NCI-H748 (cell line): ENCODE measurements around the gene SIRT6.
"Not testable (repeated sequence)": the region's sequence is repeated elsewhere in the genome, so short reads cannot be mapped to it uniquely, and the experiment has no call there.

ENCODE experiments used
- DNase-seq: peaks from one replicate; lab custom pipeline; 2025; ENCODE audit not compliant: unreplicated experiment; lab: John Stamatoyannopoulos, UW

Gene SIRT6

DNA sequence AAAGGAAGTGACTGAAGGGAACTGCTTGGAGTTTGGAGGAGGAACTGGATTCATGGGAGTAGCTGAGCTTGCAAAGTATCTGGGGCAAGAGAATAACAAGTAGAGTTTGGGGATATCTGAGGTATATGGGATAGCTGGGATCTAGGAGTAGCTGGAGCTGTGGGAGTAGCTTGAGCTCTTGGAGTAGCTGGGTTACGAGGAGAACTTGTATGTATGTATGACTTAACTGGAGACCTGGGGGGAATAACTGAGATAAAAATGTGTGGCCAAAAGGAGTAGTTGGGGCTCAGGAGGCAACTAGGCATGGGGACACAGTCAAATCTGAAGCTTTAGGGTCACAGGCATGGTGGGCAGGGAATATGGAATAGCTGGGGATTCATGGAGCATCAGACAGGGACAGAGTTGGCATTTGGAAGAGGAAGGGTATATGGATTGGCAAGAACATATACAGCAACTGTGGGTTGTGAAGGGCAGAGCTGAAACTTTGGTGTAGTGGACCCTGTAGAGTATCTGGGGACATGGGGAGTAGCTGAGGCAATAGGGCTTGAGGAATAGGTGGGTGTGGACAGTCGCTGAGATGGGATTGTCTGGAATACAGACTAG lies 18.7 kb upstream of the SIRT6 start:
- no peak for DNase-seq

DNA sequence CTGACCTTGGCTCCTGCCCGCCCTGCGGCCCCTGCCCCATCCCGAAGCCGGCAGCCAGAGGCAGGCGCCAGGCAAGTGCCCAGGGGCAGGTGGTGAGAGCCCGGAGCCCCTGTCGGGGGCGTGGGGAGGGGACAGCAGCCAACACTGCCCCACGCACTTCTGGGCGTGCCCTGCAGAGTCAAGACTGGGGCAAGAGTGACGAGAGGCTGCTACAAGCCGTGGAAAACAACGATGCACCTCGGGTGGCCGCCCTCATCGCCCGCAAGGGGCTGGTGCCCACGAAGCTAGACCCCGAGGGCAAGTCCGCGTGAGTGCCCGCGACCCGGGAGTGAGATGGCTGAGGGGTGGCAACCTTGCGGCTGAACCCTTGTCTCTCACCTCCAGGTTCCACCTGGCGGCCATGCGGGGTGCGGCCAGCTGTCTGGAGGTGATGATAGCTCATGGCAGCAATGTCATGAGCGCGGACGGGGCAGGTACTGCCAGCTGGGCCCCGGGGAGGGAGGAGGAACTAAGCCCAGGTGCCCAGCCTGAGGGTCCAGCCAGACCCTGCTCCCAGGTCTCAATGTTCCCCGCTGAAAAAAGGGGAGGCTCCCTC lies 17.4 kb upstream of the SIRT6 start:
- peak; percentile 37 for DNase-seq

DNA sequence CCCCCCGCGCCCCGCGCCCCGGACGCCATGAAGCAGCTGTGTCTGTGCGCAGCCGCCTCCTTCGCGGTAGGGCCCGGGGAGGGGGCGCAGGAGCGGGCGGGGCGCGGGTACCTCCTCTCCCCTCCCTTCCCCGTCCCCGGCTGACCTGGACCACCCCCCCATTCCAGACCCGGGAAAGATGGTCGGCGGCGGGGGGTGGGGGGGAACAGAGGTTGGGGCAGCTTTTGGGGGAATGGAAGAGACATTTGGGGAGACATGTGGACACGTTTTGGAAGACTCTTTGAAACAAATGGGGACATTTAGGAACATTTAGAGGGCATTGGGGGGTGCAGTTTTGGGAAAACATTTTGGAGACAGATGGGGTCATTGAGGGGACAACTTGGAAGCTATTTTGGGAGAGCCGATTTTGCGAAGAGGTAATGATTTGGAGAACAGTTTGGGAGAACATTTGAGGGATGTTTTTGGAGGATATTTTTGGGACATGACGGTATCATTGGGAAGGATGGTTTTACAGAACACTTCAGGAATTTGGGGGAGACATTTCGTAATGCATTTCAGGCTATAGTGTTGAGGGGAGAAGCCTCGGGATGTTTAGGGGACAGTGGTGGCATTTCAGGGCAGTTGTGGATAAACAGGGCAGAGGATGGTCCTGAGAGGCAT lies 16.2 kb upstream of the SIRT6 start:
- no peak for DNase-seq

DNA sequence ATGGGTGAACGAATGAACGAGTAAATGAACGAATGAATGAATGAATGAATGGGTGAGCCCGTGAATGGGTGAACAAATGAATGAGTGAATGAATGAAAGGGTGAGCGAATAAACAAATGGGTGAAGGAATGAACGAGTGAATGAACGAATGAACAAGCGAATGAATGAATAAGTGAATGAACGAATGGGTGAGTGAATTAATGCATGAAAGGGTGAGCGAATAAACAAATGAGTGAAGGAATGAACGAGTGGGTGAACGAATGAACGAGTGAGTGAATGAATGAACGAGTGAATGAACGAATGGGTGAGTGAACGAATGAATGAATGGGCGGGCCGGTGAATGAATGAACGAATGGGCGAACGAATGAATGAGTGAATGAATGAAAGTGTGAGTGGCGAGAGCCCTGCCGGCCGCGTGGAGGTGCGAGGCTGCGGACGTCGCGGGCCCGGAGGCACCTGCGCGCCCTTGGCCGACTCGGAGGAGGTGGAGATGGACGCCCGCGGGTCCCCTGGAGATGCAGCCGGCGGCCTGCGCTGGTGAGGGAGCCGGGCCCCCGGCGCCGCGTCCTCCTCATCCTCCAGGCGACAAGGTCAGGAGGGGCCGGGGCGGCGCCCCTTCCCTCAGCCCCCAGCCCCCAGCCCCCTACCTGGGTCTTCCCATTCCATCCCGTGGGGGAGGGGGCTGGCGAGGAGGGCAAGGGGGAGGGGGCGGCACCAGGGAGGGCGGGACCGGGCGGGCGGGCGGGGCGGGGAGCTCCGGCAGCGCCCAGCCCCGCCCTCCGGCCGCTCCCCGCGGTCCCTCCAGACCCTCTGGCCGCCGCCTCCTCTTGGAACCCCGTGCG lies 15.5 kb upstream of the SIRT6 start:
- DNase-seq, result peak; percentile 63

DNA sequence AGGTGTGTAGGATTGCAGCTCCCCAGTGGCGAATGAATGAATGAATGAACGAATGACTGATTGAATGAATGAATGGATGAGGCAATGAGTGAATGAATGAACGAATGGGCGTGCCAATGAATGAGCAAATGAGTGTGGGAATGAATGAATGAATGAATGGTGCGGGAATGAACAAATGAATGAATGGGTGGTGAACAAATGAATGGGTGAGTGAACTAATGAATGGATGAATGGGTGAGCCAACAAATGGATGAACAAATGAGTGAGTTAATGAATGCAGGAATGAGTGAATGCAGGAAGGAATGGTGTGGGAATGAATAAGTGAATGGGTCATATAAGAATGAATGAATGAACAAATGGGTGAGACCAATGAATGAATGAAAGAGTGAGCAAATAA lies 14.9 kb upstream of the SIRT6 start:
- DNase-seq, result no peak

DNA sequence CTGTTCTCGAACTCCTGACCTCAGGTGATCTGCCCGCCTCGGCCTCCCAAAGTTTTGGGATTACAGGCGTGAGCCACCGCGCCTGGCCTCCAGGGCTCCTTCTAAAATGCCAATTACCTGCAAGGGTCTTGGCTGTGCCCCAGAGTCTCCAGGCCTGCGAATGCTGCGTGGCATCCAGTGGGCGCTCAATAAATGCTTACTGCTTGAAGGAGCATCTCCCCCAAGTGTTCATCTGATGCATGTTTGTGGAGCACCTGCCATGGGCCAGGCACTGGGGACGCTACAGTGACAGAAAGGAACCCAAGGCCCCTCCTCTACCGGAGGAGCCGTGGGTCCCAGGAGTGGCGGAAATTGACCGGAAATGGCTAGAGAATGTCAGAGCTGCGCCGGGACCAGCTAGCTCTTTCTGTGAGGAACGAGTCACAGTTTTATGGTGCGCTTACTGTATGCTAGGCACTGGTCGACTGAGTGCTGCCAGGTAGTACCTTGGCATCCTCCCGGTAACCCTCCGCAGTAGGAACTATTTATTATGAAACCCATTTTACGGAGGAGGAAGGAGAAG lies 14.3 kb upstream of the SIRT6 start:
- DNase-seq, result no peak

DNA sequence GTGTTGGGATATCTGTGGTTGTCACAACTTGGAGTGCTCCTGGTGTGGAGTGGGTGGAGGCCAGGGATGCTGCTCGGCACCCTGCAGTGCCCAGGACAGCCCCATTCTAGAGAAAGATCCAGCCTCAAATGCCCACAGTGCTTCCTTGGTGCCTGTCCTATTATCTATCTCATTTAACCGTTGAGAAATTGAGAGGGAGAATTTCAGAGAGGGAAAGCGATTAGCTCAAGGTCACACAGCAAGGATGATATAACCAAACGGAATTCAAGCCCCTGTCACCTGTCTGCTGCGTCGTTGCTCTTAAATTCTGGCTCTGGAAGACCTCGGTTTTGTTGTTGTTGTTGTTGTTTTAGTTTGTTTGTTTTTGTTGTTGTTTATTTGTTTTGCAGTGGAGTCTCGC lies 13.6 kb upstream of the SIRT6 start:
- DNase-seq, result no peak

DNA sequence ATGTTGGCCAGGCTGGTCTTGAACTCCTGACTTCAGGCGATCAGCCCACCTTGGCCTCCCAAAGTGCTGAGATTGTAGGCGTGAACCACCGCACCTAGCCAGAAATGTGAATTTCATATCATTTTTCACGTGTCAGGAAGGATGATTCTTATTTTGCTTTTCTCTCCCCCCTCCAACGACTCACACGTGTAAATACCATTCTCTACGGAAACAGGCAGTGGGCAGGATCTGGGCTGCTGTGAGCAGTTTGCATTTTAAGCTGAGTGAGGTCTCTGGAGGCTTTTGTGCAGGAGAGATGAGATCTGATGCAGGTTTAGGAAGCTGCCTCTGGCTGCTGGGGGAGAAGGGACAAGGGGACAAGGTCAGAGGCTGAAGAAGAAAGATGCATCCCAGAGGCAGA lies 12.0 kb upstream of the SIRT6 start:
- DNase-seq, result no peak

DNA sequence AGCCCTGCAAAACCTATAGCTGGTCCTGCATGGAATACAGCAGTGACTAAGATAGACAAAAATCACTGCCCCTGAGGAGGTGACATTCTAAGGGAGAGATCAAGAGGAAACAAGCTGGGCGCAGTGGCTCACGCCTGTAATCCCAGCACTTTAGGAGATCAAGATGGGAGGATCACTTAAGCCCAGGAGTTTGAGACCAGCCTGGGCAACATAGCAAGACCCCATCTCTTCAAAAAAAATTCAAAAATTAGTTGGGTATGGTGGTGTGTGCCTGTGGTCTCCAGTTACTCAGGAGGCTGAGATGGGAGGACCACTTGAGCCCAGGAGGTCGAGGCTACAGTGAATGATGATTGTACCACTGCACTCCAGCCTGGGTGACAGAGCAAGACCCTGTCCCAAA lies 10.2 kb upstream of the SIRT6 start:
- DNase-seq, result not testable (repeated sequence)

DNA sequence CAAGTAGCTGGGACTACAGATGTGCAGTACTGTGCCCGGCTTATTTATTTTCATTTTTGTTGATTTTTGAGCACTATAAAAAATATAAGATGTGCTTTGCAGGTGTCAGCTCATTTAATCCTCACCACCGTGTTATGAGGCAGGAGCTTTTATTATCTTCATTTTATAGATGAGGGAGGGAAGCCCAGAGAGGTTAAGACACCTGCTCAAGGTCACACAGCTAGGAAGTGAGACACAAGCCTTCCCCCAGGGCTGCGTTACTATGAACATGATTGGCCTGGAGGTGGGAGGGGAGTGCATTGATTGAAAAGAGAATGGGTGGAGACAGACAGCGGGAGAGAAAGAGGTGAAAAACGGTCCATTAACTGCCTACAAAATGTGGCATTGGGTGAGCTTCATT lies 7.3 kb upstream of the SIRT6 start:
- DNase-seq, result no peak

DNA sequence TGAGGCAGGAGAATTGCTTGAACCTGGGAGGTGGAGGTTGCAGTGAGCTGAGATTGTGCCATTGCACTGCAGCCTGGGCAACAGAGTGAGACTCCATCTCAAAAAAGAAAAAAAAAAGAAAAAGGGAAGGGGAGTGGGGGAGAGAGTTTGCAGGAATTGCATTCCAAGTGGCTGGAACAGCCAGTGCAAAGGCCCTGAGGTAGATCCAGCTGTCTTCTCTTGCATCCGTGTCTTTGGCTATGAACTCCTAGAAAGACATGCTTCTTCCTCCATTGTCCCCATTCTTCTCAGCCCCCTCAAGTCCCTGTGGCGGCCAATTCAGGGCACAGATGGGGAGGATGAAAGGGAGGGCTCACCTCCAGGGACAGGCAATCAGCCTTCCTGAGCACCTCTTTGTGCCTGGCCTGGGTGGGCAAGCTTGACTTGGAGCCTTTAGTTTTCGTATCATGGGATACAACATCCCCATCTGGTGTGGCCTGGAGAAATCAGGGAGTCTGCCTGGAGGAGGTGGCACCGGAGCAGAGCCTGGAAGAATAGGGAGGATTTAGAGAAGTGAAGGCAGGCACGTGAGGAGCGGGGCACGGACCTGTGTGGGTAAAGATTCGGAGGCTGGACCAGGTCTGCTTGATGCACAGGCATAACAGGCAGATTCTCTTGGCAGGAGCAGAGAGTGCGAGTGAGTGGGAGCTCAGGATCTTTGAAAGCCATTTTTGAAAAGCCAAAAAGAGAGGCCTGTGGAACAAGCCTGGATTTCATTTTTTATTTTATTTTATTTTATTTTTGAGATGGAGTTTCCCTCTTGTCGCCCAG lies 5.2 kb upstream of the SIRT6 start:
- DNase-seq, result no peak

DNA sequence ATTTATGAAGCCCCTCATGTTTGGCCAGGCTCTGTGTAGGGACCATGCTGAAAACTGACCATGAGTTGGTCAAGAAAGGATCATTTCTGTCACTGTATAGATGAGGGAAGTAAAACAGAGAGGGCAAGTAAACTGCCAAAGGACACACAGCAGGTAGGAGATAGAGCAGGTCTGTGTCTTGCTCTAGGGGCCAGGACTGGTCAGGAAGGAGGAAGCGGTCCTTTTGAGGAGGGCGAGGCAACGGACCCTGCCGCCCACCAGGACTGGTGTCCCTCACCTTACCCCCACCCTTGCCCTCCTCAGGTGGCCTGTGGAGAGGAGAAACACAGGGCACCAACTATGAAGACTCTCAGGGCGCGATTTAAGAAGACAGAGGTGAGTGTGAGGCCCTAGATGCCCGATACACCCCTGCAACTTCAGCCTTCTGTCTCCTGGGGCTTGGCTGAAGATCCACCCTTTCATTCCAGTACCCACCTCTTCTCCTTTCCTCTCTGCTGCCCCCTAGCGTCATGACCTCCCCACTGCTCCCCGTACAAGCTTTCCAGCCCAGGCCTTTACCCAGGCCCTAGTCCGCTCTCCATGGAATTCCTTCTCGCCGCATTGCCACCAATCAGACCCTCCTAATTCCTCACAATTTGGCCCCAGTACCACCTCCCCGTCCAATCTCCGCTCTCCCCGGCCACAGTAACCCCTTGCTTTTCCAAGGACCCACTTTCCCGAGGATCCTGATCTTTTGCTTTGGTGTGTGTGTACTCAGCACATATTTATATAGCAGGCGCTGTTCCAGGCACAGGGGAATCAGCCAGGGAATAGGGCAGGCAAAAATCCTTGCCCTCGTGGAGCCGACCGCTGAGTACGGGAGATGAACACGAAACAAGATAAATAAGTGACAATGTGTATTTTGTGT lies 4.0 kb upstream of the SIRT6 start:
- DNase-seq, result peak; percentile 60

DNA sequence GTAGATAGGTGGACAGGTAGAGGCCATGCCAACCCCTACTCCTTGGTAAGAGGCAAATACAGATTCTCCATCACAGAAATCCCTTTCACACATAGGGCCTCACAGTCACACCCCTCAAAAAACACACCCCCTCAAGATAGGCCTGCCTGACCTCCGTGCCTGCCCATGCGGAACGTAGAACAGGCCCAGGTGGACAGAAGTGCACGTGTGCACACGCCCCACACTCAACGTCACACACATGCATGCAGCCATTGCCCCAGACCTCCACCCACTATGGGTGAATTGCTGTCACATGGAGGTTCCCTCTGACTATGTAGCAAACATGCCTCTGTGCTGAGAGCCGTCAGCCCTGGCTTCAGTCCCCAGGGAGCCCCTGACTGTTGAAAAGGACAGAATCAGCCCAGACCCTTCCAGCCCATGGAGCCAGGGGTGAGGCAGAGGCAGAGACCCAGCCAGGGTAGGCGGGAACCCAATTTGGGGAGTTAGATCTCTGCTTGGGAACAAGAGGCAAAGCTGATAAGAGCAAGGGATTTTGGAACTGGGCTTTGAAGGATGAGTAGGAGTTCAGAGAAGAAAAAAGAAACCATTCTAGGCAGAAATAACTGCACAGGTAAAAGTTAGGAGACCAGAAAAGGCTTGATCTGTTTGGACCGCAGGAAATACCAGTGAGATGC lies 3.2 kb upstream of the SIRT6 start:
- no peak for DNase-seq

DNA sequence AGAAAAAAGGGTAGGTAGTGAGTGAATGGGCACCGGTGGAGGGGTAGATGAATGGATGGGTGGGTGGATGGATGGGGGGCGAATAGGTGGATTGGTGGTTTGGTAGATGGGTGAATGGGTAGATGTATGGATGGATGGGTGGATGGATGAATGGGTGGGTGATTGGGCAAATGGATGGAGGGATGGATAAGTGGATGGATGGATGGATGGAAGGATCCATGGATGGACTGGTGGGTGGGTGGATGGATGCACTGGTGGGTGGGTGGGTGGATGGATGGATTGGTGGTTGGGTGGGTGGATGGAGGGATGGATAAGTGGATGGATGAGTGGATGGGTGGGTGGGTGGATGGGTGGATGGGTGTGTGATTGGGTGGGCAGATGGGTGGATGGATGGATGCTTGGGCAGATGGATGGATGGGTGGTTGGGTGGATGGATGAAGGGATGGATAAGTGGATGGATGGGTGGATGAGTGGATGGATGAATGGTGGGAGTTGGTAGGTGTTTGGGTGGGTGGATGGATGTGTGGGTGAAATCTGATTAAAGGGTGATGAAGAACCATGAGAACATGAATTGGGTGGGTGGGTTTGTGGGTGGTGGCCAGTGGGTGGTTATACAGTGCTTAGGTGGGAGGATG lies 2.5 kb upstream of the SIRT6 start:
- no peak for DNase-seq

DNA sequence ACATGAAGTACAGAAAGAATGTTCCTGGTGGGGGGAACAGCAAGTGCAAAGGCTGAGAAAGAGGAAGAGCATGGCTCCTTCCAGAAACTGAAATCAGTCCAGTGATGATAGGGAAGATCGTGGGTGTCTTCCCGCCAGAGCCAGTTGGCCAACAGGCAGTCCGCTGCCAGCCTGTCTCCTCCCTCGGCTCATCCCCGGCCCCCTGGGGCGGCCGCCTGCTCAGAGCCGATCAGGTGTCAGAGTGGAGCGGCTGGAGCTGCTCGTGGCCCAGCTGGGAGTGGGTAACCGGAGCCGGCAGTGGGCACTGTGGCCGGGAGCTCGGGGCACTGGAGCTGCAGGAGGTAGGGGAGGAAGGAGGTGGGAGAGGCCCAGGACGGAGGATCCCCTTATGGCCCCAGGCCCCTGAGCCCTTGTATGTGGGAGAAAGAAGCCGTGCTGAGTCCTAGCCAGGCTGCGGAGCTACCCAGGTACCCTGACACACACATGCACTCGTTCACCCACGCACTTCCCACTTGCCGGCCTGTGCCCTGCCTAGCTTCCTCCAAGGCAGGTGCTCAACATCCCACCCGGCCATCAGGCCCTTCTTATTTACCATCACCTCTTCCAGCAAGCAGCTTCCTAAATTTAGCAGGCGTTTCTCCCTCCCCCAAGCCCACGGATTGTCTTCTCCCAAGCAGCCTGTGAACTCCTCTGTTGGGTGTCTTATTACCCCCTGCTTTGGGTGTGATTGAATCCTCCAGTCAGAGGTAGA lies 1.8 kb upstream of the SIRT6 start:
- DNase-seq, result peak; percentile 36

DNA sequence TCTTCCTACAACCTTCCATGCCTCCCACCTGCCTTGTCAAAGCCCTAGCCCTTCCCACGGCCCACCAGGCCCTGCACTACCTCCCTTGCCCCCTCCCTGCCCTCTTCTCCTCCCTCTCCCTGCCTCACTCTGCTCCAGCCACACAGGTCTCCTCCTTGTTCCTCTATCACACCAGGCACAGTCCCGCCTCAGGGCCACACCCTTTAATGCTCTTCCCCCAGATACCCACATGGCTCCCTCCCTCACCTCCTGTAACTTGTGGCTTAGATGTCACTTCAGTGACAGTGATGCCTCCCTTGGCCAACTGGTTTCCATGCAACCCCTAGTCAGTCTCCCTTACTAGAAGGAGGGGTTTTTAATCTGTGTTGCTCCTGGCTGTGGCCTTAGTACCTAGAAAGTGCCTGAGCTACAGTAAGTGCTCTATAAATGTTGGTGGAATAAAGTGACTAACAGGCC lies 1.3 kb downstream of the SIRT6 start:
- no peak for DNase-seq

DNA sequence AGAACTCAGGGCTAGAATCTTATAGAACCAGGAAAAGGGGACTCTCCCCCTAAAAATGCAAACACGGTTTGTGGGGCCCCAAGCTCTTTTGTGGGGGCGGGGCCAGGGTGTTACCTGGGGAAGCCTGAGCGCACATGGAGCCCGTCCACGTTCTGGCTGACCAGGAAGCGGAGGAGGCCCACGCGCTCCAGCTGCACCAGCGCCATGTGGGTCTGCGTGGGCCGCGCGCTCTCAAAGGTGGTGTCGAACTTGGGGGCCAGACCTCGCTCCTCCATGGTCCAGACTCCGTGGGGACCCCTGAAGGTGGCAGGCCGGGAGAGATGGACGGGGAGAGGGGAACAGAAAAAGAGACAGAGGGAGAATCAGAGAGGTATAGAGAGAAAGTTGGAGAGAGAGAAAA lies 3.4 kb downstream of the SIRT6 start:
- no peak for DNase-seq

DNA sequence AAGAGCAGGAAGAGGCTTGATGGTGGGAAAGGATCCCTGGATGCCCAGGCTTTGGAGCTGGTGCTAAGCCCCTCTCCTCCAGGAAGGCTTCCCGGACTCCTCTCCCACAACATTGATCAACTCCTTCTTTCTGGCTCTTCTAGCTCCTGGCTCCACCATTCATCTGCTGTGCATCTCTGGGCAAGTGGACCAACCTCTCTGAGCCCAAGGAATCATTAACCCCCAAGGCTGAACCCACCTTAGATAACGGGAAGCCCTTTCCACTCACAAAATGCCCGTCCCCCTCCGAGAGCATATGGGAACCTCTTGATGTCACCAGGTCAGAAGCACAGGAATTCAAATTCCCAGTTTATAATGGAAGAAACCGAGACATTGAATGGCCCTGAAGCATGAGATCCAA lies 5.2 kb downstream of the SIRT6 start:
- DNase-seq, result no peak
